Loucy (cell line): ENCODE measurements around the gene ALK.

ENCODE experiments used
- H2AFZ ChIP-seq: fragments of 200-600 bp; sonication (generic); 2 replicates; pipeline ENCODE4 v1.6.0; 2016; ENCODE audit warnings: antibody characterized with exemption, mild to moderate bottlenecking, low read length, moderate library complexity
- H3F3A ChIP-seq: fragments of 200-600 bp; 2 replicates; pipeline ENCODE4 v1.6.0; 2016; ENCODE audit warnings: antibody characterized with exemption, low read depth, mild to moderate bottlenecking
- H3K27me3 ChIP-seq: fragments of 200-600 bp; sonication (generic); 2 replicates; pipeline ENCODE4 v1.6.1; 2014; ENCODE audit warnings: low read length, mild to moderate bottlenecking; ENCODE audit not compliant: insufficient read depth, poor library complexity, severe bottlenecking
- H3K36me3 ChIP-seq: fragments of 200-600 bp; sonication (generic); 2 replicates; pipeline ENCODE4 v1.6.1; 2016; ENCODE audit warnings: low read length; ENCODE audit not compliant: insufficient read depth
- H3K4me1 ChIP-seq: fragments of 200-600 bp; sonication (generic); 2 replicates; pipeline ENCODE4 v1.5.1; 2014; ENCODE audit warnings: low read length, mild to moderate bottlenecking; ENCODE audit not compliant: insufficient read depth, poor library complexity, severe bottlenecking
- H3K4me2 ChIP-seq: fragments of 200-600 bp; sonication (generic); 2 replicates; pipeline ENCODE4 v1.6.0; 2014; ENCODE audit warnings: antibody characterized with exemption, low read length, low read depth, mild to moderate bottlenecking; ENCODE audit not compliant: poor library complexity, severe bottlenecking
- H3K4me3 ChIP-seq: fragments of 200-600 bp; sonication (generic); 2 replicates; pipeline ENCODE4 v1.5.1; 2014; ENCODE audit warnings: low read length, mild to moderate bottlenecking, mixed read lengths; ENCODE audit not compliant: poor library complexity, severe bottlenecking
- H3K79me2 ChIP-seq: fragments of 200-600 bp; sonication (generic); 2 replicates; pipeline ENCODE4 v1.6.1; 2014; ENCODE audit warnings: low read length; ENCODE audit not compliant: insufficient read depth
- H3K9ac ChIP-seq: fragments of 200-600 bp; sonication (generic); 2 replicates; pipeline ENCODE4 v1.6.0; 2014; ENCODE audit warnings: mild to moderate bottlenecking, low read depth, low read length, moderate library complexity; ENCODE audit not compliant: poor library complexity, severe bottlenecking
- H3K9me2 ChIP-seq: fragments of 200-600 bp; sonication (generic); replicated peaks from 2 replicates; pipeline ENCODE4 v1.6.1; 2016; ENCODE audit warnings: low read depth, low read length, mixed read lengths
- H3K9me3 ChIP-seq: fragments of 200-600 bp; sonication (generic); 2 replicates; pipeline ENCODE4 v1.6.1; 2014; ENCODE audit warnings: mild to moderate bottlenecking, antibody characterized with exemption, low read length, low read depth; ENCODE audit not compliant: insufficient read depth
- H4K20me1 ChIP-seq: fragments of 200-600 bp; sonication (generic); 2 replicates; pipeline ENCODE4 v1.6.0; 2014; ENCODE audit warnings: antibody characterized with exemption, low read length, mild to moderate bottlenecking; ENCODE audit not compliant: insufficient read depth, poor library complexity, severe bottlenecking
- CTCF ChIP-seq: fragments of 200-600 bp; sonication (generic); conservative IDR thresholded peaks from 2 replicates; pipeline ENCODE4 v1.5.1; 2014; ENCODE audit warnings: mild to moderate bottlenecking, antibody characterized with exemption, low read length
- EZH2phosphoT487 ChIP-seq: fragments of 200-600 bp; IDR thresholded peaks from 2 replicates; pipeline ENCODE4 v1.6.1; 2018; ENCODE audit warnings: antibody characterized with exemption, mild to moderate bottlenecking, moderate library complexity, borderline replicate concordance

The ALK gene

GRCh38 chr2:29879456-29879855, 41.9 kb downstream of the ALK start:
- H3K9ac ChIP-seq: no peak overlapping the region
- H3K4me3 ChIP-seq: no peak overlapping the region
- no peaks in the 10 kb centered on the region for H3K79me2 ChIP-seq
- H2AFZ ChIP-seq: no peak overlapping the region
- H3K36me3 ChIP-seq: no peaks in the 10 kb centered on the region
- no peaks in the 10 kb centered on the region for H3K27me3 ChIP-seq
- no peak overlapping the region for H3K4me2 ChIP-seq
- no peaks in the 10 kb centered on the region for H3K9me2 ChIP-seq
- peaks cover 16% of the 10 kb centered on the region for H3K4me1 ChIP-seq
- H3K9me3 ChIP-seq: no peaks in the 10 kb centered on the region
- H3F3A ChIP-seq: no peaks in the 10 kb centered on the region
- no peaks in the 10 kb centered on the region for H4K20me1 ChIP-seq
- TF ChIP-seq EZH2phosphoT487 (no peak), CTCF (no peak)

- H3F3A ChIP-seq: no peaks in the 10 kb centered on the region
- no peak for TF ChIP-seq EZH2phosphoT487
- TF ChIP-seq CTCF: no peak
- no peak overlapping the region for H3K4me2 ChIP-seq
- H2AFZ ChIP-seq: no peak overlapping the region
- H3K36me3 ChIP-seq: no peaks in the 10 kb centered on the region
- no peak overlapping the region for H3K4me3 ChIP-seq
- H3K9me3 ChIP-seq: no peaks in the 10 kb centered on the region
- no peaks in the 10 kb centered on the region for H3K27me3 ChIP-seq
- no peak overlapping the region for H3K9ac ChIP-seq
- no peaks in the 10 kb centered on the region for H3K79me2 ChIP-seq
- H3K9me2 ChIP-seq: no peaks in the 10 kb centered on the region
- no peaks in the 10 kb centered on the region for H4K20me1 ChIP-seq
- peaks cover 20% of the 10 kb centered on the region for H3K4me1 ChIP-seq
Observed at GRCh38 chr2:29878898-29879297, 42.5 kb downstream of the ALK start.

GRCh38 chr2:29876374-29876773, 45.0 kb downstream of the ALK start:
- no peaks in the 10 kb centered on the region for H3K36me3 ChIP-seq
- H4K20me1 ChIP-seq: no peaks in the 10 kb centered on the region
- H3K9me3 ChIP-seq: no peaks in the 10 kb centered on the region
- no peaks in the 10 kb centered on the region for H3F3A ChIP-seq
- no peak overlapping the region for H3K9ac ChIP-seq
- H3K4me3 ChIP-seq: no peak overlapping the region
- H3K27me3 ChIP-seq: no peaks in the 10 kb centered on the region
- H3K4me1 ChIP-seq: peaks cover 36% of the 10 kb centered on the region
- TF ChIP-seq EZH2phosphoT487: no peak
- no peak for TF ChIP-seq CTCF
- no peak overlapping the region for H2AFZ ChIP-seq
- no peak overlapping the region for H3K4me2 ChIP-seq
- H3K9me2 ChIP-seq: no peaks in the 10 kb centered on the region
- H3K79me2 ChIP-seq: no peaks in the 10 kb centered on the region
